Mucosa of descending colon (tissue), 3 donors: ENCODE data around the gene ATAD5. TPM values are rescaled to one million over a fixed set of nuclear protein-coding genes. Genes with fewer than 3 reads are reported as not detected.

Source experiments
- ATAC-seq: fragments of 200-7000 bp; cut with Tn5 transposase; one replicate; pipeline ENCODE4 v1.9.1; 2020; ENCODE audit warnings: mild to moderate bottlenecking, moderate library complexity
- DNase-seq, 3 donors: peaks; one replicate each; pipeline ENCODE4 v3.0.0-alpha.2; 2020
- H3K36me3 ChIP-seq: fragments of 200-600 bp; one replicate; pipeline ENCODE4 v1.8.0; 2021; ENCODE audit warnings: low read depth, mild to moderate bottlenecking
- H3K4me1 ChIP-seq: fragments of 200-600 bp; one replicate; pipeline ENCODE4 v1.8.0; 2021; ENCODE audit warnings: low read depth, mild to moderate bottlenecking
- H3K4me3 ChIP-seq: fragments of 200-600 bp; one replicate; pipeline ENCODE4 v1.8.0; 2021; ENCODE audit warnings: mild to moderate bottlenecking
- H3K9me3 ChIP-seq: fragments of 200-600 bp; one replicate; pipeline ENCODE4 v1.8.0; 2021; ENCODE audit warnings: mild to moderate bottlenecking
- intact Hi-C, 2 donors: fragments of 100-400 bp; cut with DNase I in 1 of 2; cut with micrococcal nuclease in 1 of 2; formaldehyde crosslinking; loops; one replicate each; pipeline versions ENCODE4 v1.11.0 to v1.11.1; 2022; cut with DNase I, micrococcal nuclease
- long read RNA-seq, 2 donors: library from polyadenylated mRNA; unstranded; transcript quantifications; one replicate each; pipeline ENCODE4 v2.0.0, GENCODE V29; 2019 to 2021
- total RNA-seq, 3 donors: library from RNA; stranded (reverse); fragmentation: NEBNext Ultra II Directional in 2 of 3; extraction: Animal tissue kit (Norgen Biotek cat#: 25700) in 2 of 3; gene quantifications; one replicate each; pipeline versions ENCODE4 v1.2.1 to v1.2.4, GENCODE V29; 2021 to 2023
- TF ChIP-seq, protein P1 (sequence below): fragments of 200-600 bp; IDR thresholded peaks from one replicate; pipeline ENCODE4 v1.8.0; 2022; ENCODE audit warnings: antibody characterized with exemption, mild to moderate bottlenecking
- donor health status: DM: no; HTN: no; CAD: no; lungs with moderate emphysema.
- donor health status: DM: no; HTN: no; CAD: no.
- donor health status: DM: no; HTN: yes; CAD: no.

ATAD5 gene, protein sequence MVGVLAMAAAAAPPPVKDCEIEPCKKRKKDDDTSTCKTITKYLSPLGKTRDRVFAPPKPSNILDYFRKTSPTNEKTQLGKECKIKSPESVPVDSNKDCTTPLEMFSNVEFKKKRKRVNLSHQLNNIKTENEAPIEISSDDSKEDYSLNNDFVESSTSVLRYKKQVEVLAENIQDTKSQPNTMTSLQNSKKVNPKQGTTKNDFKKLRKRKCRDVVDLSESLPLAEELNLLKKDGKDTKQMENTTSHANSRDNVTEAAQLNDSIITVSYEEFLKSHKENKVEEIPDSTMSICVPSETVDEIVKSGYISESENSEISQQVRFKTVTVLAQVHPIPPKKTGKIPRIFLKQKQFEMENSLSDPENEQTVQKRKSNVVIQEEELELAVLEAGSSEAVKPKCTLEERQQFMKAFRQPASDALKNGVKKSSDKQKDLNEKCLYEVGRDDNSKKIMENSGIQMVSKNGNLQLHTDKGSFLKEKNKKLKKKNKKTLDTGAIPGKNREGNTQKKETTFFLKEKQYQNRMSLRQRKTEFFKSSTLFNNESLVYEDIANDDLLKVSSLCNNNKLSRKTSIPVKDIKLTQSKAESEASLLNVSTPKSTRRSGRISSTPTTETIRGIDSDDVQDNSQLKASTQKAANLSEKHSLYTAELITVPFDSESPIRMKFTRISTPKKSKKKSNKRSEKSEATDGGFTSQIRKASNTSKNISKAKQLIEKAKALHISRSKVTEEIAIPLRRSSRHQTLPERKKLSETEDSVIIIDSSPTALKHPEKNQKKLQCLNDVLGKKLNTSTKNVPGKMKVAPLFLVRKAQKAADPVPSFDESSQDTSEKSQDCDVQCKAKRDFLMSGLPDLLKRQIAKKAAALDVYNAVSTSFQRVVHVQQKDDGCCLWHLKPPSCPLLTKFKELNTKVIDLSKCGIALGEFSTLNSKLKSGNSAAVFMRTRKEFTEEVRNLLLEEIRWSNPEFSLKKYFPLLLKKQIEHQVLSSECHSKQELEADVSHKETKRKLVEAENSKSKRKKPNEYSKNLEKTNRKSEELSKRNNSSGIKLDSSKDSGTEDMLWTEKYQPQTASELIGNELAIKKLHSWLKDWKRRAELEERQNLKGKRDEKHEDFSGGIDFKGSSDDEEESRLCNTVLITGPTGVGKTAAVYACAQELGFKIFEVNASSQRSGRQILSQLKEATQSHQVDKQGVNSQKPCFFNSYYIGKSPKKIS (N-terminal part only)
- 1 to 10 TPM; 1.5 to 5.7 (median 2.4) TPM for total RNA-seq
- long read RNA-seq, donor 1, partial matches to known transcripts: 2 of 4 reads
- long read RNA-seq, donor 1, other reads (novel, unspliced or antisense): 2 of 4 reads
- long read RNA-seq, donor 2, partial matches to known transcripts: 2 of 2 reads
- long read RNA-seq, donor 2, other reads (novel, unspliced or antisense): 0 of 2 reads

DNA sequence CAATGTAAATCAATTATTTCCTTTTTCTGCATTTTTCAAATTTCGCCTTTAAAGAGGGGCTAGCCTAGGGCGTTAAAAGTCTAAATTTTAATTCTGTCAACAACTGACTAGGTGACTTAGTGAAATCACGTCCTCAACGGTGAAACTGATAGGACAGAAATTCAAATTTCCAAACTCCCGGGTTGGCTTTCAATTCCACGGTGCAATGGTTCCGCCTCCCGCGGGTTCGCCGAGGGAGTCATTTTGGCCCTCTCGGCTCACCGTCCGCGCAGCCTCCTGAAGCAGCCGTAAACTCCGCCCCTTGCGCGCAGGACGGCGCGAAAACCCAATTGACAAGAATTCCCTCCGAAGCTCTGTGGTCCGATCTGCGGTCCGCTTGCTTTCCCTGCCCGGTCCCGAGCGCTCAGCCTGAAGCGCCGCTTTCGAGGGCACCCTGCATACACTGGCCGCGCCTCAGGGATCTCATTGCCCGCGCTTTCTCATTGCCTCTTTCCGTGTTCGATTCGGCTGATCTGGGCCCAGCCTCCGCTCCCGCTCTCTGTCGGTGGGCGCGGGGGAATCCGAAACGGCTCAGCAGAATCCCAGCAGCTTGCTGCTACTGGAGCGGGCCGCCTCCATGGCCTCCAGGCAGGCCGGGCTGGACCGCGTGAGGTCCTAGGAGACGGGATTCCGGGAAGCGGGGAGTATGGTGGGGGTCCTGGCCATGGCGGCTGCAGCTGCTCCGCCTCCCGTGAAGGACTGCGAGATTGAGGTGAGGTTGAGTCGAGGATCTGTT is at the start of gene ATAD5:
Gene ATAD5, plus strand, starts transcription at position 304 of the 775 bp plus-strand sequence. Its CDS starts 382 bp downstream, at position 686.
- ATAC-seq: peak; percentile 100
- H3K4me1 ChIP-seq: peaks cover 9% of the 10 kb centered on the region
- peak within 1 kb of the TSS; percentile 44 for H3K4me3 ChIP-seq
- TF ChIP-seq, protein P1, sequence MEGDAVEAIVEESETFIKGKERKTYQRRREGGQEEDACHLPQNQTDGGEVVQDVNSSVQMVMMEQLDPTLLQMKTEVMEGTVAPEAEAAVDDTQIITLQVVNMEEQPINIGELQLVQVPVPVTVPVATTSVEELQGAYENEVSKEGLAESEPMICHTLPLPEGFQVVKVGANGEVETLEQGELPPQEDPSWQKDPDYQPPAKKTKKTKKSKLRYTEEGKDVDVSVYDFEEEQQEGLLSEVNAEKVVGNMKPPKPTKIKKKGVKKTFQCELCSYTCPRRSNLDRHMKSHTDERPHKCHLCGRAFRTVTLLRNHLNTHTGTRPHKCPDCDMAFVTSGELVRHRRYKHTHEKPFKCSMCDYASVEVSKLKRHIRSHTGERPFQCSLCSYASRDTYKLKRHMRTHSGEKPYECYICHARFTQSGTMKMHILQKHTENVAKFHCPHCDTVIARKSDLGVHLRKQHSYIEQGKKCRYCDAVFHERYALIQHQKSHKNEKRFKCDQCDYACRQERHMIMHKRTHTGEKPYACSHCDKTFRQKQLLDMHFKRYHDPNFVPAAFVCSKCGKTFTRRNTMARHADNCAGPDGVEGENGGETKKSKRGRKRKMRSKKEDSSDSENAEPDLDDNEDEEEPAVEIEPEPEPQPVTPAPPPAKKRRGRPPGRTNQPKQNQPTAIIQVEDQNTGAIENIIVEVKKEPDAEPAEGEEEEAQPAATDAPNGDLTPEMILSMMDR: no peak
- no peaks in the 10 kb centered on the region for H3K36me3 ChIP-seq
- H3K9me3 ChIP-seq: no peaks in the 10 kb centered on the region
- intact Hi-C loops: no loop called here
- DNase-seq: peak; percentile 93 to 96 (median 94)

DNA sequence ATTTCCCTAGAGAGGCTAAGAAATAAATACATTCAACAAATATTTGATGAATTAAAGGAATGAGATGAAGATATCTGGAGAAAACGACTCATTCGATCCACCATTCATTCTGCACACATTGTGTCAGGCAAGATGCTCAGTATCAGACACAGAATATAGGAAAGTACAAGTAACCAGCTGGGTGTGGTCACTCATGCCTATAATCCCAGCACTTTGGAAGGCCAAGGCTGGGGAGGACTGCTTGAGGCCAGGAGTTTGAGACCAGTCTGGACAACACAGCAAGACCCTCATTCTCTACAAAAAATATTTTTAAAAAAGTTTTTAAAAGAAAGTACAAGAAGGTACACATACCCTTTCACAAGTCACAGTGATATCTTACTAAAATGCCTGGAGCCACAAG is 49.6 kb upstream of the ATAD5 start:
- no peak for ATAC-seq
- DNase-seq: no peak
- Histone ChIP-seq H3K9me3 (no peaks in the 10 kb centered on the region), H3K4me1 (no peaks in the 10 kb centered on the region), H3K36me3 (no peaks in the 10 kb centered on the region), H3K4me3 (no peak overlapping the region)
- TF ChIP-seq, protein P1: no peak
- intact Hi-C loops: no loop called here

DNA sequence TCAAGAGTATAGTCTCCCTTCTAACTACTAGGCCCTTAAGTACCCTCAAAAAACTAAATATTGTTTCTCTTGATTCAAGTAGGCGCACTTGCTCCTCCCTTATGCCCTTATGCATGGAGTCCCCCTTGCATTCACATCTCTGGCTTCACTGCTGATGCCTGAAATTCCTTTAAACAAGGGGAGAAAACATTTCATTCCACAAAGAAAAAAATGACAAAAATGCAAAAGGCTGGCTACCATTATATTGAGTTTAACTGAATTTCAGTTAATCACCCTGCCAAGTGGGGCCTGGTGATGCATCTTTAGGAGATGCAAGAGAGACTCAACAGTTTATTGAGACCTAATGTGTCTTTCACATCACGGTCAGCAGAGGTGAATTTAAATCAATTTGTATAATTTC is 42.8 kb upstream of the ATAD5 start:
- no peak for ATAC-seq
- Histone ChIP-seq H3K36me3 (no peaks in the 10 kb centered on the region), H3K9me3 (no peaks in the 10 kb centered on the region), H3K4me1 (no peaks in the 10 kb centered on the region), H3K4me3 (no peak overlapping the region)
- TF ChIP-seq, protein P1: no peak
- DNase-seq: no peak
- intact Hi-C loops: no loop called here

DNA sequence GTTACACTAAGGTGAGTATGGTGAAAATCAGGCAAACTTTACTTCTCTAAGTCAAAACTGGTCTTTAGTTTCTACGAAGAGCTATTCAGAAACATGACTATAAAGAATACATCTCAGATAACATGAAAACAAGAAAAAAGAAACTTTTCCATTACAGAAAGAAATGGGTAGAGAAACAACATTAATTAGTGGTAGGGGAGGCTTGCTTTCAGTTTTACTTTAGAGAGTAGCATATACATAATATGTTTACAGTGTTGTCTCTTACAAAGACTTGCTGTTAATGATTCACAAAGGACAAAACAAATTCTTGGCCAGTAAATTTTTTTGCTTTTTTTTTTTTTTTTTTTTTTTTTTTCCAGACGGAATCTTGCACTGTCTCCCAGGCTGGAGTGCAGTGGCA is 41.5 kb upstream of the ATAD5 start:
- Histone ChIP-seq H3K36me3 (no peaks in the 10 kb centered on the region), H3K9me3 (no peaks in the 10 kb centered on the region), H3K4me3 (no peak overlapping the region), H3K4me1 (no peaks in the 10 kb centered on the region)
- DNase-seq (no peak), ATAC-seq (no peak)
- TF ChIP-seq, protein P1: no peak
- intact Hi-C loops: no loop called here
